MG63 (cell line): ENCODE results near the gene NUDT1. TPM values are rescaled to one million over a fixed set of nuclear protein-coding genes. Genes with fewer than 3 reads are reported as not detected.
A peak's percentile ranks its signal among the peaks of the same experiment; 100 is the strongest.

Source experiments
- DNase-seq: peaks from one replicate; pipeline ENCODE4 v3.0.0-alpha.2; 2020
- H3K27me3 ChIP-seq: fragments of 250-450 bp; sonication (Bioruptor Pico); 2 replicates; pipeline ENCODE4 v1.5.1; 2020; ENCODE audit warnings: mild to moderate bottlenecking, moderate library complexity
- H3K36me3 ChIP-seq: fragments of 250-450 bp; sonication (Bioruptor Pico); 2 replicates; pipeline ENCODE4 v1.5.1; 2020; ENCODE audit warnings: mild to moderate bottlenecking, moderate library complexity
- H3K4me3 ChIP-seq: fragments of 250-450 bp; sonication (Bioruptor Pico); 2 replicates; pipeline ENCODE4 v1.5.1; 2020; ENCODE audit warnings: mild to moderate bottlenecking, moderate library complexity
- H3K9me3 ChIP-seq: fragments of 250-450 bp; sonication (Bioruptor Pico); 2 replicates; pipeline ENCODE4 v1.5.1; 2020; ENCODE audit warnings: mild to moderate bottlenecking, moderate library complexity
- total RNA-seq: library from RNA; depleted of rRNA; stranded (reverse); fragments of >200 nt; shearing (Covaris generic); gene quantifications from 2 replicates; pipeline ENCODE4 v1.2.3, GENCODE V29; 2014; ENCODE audit warnings: low replicate concordance

Gene NUDT1
- total RNA-seq, 1 experiment from 2014 or later: 46.6 TPM

GRCh38 chr7:2202361-2202761 lies 39.7 kb upstream of the NUDT1 start:
- no peaks in the 10 kb centered on the region for H3K9me3 ChIP-seq
- H3K27me3 ChIP-seq: no peaks in the 10 kb centered on the region
- peaks cover 8% of the 10 kb centered on the region for H3K36me3 ChIP-seq
- no peak for DNase-seq
- no peak overlapping the region for H3K4me3 ChIP-seq

GRCh38 chr7:2202901-2203765 lies 38.9 kb upstream of the NUDT1 start:
- H3K9me3 ChIP-seq: no peaks in the 10 kb centered on the region
- peaks cover 8% of the 10 kb centered on the region for H3K36me3 ChIP-seq
- H3K27me3 ChIP-seq: no peaks in the 10 kb centered on the region
- no peak overlapping the region for H3K4me3 ChIP-seq
- no peak for DNase-seq

GRCh38 chr7:2203766-2204300 lies 38.2 kb upstream of the NUDT1 start:
- DNase-seq: no peak
- no peaks in the 10 kb centered on the region for H3K27me3 ChIP-seq
- H3K36me3 ChIP-seq: peaks cover 8% of the 10 kb centered on the region
- no peak overlapping the region for H3K4me3 ChIP-seq
- no peaks in the 10 kb centered on the region for H3K9me3 ChIP-seq

GRCh38 chr7:2204446-2204845 lies 37.6 kb upstream of the NUDT1 start:
- no peak for DNase-seq
- Histone ChIP-seq H3K27me3 (no peaks in the 10 kb centered on the region), H3K36me3 (peaks cover 3% of the 10 kb centered on the region), H3K9me3 (no peaks in the 10 kb centered on the region), H3K4me3 (no peak overlapping the region)

- Histone ChIP-seq H3K36me3 (peaks cover 6% of the 10 kb centered on the region), H3K9me3 (no peaks in the 10 kb centered on the region), H3K27me3 (no peaks in the 10 kb centered on the region), H3K4me3 (no peak overlapping the region)
- no peak for DNase-seq
Observed at GRCh38 chr7:2205036-2205780, 36.8 kb upstream of the NUDT1 start.

GRCh38 chr7:2208712-2209111 lies 33.3 kb upstream of the NUDT1 start:
- no peak overlapping the region for H3K4me3 ChIP-seq
- H3K27me3 ChIP-seq: no peaks in the 10 kb centered on the region
- DNase-seq: no peak
- no peaks in the 10 kb centered on the region for H3K9me3 ChIP-seq
- peaks cover 17% of the 10 kb centered on the region for H3K36me3 ChIP-seq

- Histone ChIP-seq H3K36me3 (peaks cover 17% of the 10 kb centered on the region), H3K27me3 (no peaks in the 10 kb centered on the region), H3K9me3 (no peaks in the 10 kb centered on the region), H3K4me3 (no peak overlapping the region)
- peak; percentile 49 for DNase-seq
Observed at GRCh38 chr7:2209146-2209960, 32.7 kb upstream of the NUDT1 start.

GRCh38 chr7:2209961-2210323 lies 32.1 kb upstream of the NUDT1 start:
- no peak overlapping the region for H3K4me3 ChIP-seq
- peaks cover 17% of the 10 kb centered on the region for H3K36me3 ChIP-seq
- no peaks in the 10 kb centered on the region for H3K27me3 ChIP-seq
- no peak for DNase-seq
- H3K9me3 ChIP-seq: no peaks in the 10 kb centered on the region

- DNase-seq: no peak
- Histone ChIP-seq H3K9me3 (no peaks in the 10 kb centered on the region), H3K27me3 (no peaks in the 10 kb centered on the region), H3K36me3 (peaks cover 20% of the 10 kb centered on the region), H3K4me3 (no peak overlapping the region)
Observed at GRCh38 chr7:2210551-2211258, 31.3 kb upstream of the NUDT1 start.

GRCh38 chr7:2211259-2211880 lies 30.7 kb upstream of the NUDT1 start:
- no peaks in the 10 kb centered on the region for H3K9me3 ChIP-seq
- peaks cover 25% of the 10 kb centered on the region for H3K36me3 ChIP-seq
- H3K27me3 ChIP-seq: no peaks in the 10 kb centered on the region
- H3K4me3 ChIP-seq: no peak overlapping the region
- no peak for DNase-seq

- H3K9me3 ChIP-seq: no peaks in the 10 kb centered on the region
- DNase-seq: no peak
- no peak overlapping the region for H3K4me3 ChIP-seq
- peaks cover 24% of the 10 kb centered on the region for H3K36me3 ChIP-seq
- H3K27me3 ChIP-seq: no peaks in the 10 kb centered on the region
Observed at GRCh38 chr7:2211926-2212325, 30.1 kb upstream of the NUDT1 start.

- no peaks in the 10 kb centered on the region for H3K9me3 ChIP-seq
- no peaks in the 10 kb centered on the region for H3K27me3 ChIP-seq
- no peak for DNase-seq
- peaks cover 26% of the 10 kb centered on the region for H3K36me3 ChIP-seq
- H3K4me3 ChIP-seq: no peak overlapping the region
Observed at GRCh38 chr7:2212906-2213305, 29.1 kb upstream of the NUDT1 start.

- Histone ChIP-seq H3K36me3 (peaks cover 26% of the 10 kb centered on the region), H3K4me3 (no peak overlapping the region), H3K9me3 (no peaks in the 10 kb centered on the region), H3K27me3 (no peaks in the 10 kb centered on the region)
- no peak for DNase-seq
Observed at GRCh38 chr7:2213551-2214215, 28.3 kb upstream of the NUDT1 start.

GRCh38 chr7:2214636-2215035 lies 27.4 kb upstream of the NUDT1 start:
- H3K4me3 ChIP-seq: no peak overlapping the region
- DNase-seq: no peak
- H3K9me3 ChIP-seq: no peaks in the 10 kb centered on the region
- peaks cover 26% of the 10 kb centered on the region for H3K36me3 ChIP-seq
- H3K27me3 ChIP-seq: no peaks in the 10 kb centered on the region

- H3K36me3 ChIP-seq: peaks cover 24% of the 10 kb centered on the region
- no peaks in the 10 kb centered on the region for H3K9me3 ChIP-seq
- DNase-seq: no peak
Observed at GRCh38 chr7:2215851-2216250, 26.2 kb upstream of the NUDT1 start.

More at GRCh38 chr7:2215851-2216250, 26.2 kb upstream of the NUDT1 start:
- no peak overlapping the region for H3K4me3 ChIP-seq
- no peaks in the 10 kb centered on the region for H3K27me3 ChIP-seq
